GM18499 (cell line): ENCODE data around the gene PPP2R1A.
"Not testable (repeated sequence)": the region's sequence is repeated elsewhere in the genome, so short reads cannot be mapped to it uniquely, and the experiment has no call there.

Source experiments
- ATAC-seq: cut with Tn5 transposase; IDR thresholded peaks from one replicate; pipeline ENCODE4 v1.9.1; 2021; ENCODE audit warnings: moderate number of reproducible peaks; ENCODE audit not compliant: insufficient read depth, unreplicated experiment

Gene PPP2R1A

DNA sequence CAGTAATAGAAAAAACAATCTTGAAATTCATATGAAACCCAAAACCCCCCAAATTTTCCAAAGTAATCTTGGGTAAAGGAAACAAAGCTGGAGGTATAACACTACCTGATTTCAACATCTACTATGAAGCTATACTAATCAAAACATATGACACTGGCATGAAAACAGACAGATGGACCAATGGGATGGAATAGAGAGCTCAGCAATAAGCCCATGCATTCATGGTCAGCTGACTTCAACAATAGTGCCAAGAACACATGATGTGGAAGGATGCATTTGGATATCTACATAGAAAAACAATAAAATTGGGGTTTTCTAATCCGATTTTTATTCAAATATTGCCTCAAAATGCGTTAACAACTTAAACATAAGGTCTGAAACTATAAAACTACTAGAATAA, 47.3 kb downstream of the PPP2R1A start:
- no peak for ATAC-seq

DNA sequence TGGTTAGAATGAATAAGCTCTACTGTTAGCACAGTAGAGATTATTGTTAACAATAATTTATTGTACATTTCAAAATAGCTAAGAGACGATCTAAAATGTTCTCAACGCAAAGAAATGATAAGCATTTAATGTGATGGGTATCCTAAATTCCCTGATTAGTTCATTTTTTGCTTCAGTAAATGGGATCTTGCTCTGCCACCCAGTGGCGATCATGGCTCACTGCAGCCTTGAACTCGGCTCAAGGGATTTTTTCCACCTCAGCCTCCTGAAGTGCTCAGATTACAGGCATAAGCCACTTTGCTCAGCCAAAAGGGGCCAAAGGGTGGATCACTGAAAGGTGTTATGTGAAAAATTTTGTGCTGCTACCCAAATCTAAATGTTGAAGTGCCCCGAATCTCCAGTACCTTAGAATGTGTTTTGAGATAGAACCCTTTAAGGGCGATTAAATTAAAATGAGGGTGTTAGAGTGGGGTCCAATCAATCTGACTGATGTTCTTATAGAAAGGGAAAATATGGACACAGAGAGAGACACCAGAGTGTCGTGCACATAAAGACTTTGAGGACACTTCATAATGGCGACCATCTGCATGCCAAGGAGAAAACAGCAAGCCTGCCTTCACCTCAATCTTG, 48.0 kb downstream of the PPP2R1A start:
- no peak for ATAC-seq

DNA sequence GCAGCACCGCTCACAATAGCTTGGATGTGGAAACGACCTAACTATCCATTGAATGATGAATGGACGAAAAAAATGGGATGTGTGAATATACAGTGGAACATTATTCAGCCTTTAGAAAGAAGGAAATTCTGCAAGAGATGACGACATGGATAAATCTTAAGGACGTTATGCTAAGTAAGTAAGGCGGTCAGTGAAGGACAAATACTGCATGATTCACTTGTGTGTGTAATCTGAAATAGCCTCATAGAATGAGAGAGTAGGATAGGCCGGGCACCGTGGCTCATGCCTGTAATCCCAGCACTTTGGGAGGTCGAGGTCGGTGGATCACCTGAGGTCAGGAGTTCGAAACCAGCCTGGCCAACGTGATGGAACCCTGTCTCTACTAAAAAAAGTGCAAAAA, 54.2 kb downstream of the PPP2R1A start:
- ATAC-seq = no peak

DNA sequence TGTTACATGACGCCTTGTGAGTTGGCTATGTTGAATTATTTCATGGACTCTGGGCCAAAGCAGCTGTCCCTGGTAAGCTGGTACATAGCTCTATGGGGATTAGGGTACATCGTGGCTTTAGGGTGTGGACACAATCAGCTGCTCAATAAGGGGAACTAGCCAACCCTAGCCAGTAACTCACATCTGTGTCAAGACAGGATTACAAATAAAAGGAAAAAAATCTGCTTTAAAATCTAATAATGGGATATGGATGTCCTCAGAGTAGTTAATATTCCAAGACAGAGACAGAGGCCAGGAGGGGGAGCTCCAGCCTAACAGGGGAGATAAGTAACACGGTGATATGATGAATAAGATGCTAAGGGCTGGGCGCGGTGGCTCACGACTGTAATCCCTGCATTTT, 58.4 kb downstream of the PPP2R1A start:
- no peak for ATAC-seq

DNA sequence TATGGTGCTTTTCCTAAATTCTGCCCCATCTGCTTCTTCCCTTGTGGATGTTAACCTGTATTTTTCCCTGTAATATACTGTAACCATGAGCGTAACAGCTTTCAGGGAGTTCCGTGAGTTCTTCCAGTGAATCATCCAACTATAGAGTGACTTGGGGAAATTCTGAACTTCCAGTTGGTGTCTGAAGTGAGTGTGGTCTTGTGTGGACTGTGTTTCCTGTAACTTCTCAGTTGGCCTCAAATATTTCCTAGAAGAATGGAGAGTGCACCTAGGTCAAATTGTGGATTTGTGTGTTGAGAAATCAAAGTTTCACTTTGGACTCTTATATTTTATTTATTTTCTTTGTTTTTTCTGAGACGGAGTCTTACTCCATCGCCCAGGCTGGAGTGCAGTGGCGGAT, 68.6 kb downstream of the PPP2R1A start:
- no peak for ATAC-seq

DNA sequence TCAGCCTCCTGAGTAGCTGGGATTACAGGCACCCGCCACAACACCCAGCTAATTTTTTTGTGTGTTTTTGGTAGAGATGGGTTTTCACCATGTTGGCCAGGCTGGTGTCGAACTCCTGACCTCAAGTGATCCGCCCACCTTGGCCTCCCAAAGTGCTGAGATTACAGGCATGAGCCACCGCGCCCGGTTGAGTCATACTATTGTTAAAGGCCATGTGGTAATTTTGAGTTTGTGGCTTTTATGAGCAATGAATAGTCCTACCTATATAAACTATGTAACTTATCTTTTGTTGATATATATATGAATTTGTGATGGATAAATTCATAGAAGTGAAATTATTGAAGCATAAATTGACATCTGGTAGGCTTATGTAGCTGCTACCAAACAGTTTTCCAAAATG, 75.7 kb downstream of the PPP2R1A start:
- ATAC-seq = not testable (repeated sequence)

DNA sequence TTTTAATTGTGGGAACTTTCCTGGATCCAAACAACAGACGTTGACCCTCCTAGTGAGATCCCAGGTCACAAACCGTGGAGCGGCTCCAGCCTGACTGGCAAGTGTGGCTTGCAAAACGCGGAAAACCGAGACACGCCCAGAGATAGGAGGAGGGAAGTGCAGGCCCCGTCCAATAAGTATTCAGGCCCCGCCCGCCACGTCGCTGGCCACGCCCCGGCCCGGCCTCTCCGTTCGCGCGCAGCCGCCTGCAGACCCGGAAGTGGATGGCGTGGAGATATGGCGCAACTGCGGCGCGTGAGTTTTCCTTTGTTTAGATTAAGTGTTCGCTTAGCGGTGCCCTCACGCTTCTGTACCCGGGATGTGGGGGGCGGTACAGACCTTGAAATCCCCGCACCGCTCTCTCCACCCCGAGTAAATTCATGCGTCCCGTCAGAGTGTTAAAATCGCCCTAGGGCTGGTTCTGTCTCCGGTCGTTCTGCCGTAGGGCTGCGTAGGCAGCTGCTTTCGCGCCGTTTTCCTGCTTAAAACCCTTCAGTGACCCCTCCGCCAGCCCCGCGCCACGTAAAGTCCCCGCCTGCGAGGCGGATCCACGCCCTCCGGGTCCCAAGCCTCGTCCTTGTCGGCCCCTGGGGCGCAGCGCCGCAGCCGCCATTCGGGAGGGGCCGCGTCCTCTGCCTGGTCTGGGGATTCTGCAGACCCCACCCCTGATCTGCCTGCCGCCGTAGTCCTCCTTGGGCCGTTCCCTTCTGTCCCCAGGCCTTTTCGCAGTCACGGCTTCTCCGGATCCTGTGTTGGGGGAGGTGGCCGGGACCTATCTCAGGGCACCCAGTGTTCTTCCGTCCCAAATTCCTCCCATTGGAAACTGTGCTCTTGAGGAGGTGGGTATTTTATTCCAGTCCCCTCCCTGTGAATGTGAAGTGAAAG, 79.7 kb downstream of the PPP2R1A start, which contains the start of gene ZNF766:
TSS of gene ZNF766 (plus strand) at position 250 of the 924 bp plus-strand sequence. CDS start at position 277, 27 bp downstream.
- no peak for ATAC-seq

DNA sequence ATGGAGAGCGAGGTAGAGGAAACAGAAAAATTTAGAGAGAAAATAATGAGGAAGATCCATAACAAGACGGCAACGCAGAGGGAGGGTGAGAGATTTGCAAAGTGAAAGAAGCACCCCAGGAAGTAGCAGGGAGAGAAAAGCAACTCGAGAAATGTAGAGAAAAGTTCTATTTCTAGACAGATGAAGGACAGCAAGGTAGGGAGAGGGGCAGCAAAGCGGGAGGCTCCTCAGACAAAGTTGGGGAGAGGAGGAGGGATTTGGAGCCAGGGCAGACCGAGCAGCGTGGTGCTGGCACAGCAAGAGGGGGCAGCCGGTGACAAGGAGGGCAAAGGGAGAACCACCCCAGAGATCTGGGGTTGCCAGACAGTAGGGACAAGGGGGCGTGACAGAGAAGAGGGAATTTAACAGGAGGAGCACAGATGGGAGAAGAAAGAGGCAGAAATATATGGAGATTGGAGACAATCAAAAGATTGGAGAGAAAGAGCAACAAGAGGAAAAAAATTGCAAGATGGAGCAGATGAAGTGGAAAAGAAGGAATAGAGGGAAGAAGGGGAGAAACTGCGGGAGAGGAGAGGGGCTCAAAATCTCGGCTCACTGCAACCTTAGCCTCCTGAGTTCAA, 80.5 kb downstream of the PPP2R1A start:
- ATAC-seq = no peak

DNA sequence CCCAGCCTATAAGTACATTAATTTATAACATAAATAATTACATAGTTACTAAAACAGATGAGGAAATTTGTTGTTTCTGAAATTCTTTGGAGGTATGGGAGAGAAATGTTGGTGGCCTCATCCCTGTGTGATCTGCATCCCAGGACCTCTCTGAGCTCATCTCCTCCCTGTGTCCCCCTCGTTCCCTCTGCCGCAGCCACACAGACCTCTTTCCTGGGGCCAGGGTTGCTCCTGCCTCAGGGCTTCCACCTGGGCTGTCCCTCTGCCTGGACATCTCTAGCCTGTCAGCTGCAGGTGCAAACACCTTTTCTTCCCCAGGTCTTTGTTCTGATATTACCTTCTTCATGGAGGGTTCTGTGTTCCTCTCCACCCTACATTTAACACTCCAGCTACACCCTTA, 83.4 kb downstream of the PPP2R1A start:
- no peak for ATAC-seq

DNA sequence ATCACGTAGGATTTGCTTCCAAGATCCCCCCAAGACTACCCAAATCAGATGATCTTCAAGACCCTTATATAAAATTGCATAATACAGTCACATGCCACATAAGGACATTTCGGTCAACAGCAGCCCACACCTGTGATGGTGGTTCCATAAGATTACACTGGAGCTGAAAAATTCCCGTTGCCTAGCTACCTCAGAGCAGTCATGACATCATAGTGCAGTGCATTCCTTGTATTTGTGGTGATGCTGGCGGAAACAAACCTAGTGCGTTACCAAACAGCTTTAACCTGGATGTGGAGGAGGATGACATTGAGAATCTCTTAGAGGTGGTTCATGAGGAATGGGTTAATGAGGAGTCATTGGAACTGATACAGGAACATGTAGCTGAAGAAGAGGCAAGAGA, 84.3 kb downstream of the PPP2R1A start:
- no peak for ATAC-seq

DNA sequence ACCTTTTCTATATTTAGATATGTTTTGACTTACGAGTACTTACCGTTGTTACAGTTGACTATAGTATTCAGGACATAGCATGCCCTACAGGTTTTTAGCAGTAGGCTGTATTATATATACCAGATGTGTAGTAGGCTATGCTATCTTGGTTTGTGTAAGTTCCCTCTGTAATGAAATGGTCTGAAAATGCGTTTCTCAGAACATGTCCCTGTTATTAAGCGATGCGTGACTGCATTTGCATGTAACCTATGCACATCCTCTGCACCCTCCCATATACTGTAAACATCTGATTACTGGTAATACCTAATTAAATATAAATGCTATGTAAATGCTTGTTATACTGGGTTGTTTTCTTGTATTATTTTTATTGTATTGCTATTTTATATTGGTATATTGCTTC, 86.1 kb downstream of the PPP2R1A start:
- no peak for ATAC-seq

DNA sequence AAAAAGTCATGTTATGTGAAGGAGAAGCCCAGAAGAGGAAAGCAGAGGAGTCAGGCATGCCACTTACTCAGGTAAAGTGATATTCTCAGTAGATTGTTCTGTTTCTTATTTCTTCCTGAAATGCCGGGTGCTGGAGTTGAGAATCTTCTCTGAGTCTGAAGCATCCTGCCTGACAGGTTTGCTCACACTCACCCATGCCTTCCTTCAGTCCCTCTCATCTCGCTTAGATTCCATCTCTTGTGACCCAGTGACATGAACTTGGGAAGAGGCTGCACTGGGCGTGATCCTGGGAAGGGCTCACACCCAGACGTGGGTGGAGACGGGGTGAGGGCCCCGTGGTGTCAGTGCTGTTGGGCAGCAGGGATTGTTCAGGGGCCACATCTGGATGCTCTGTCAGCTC, 87.6 kb downstream of the PPP2R1A start:
- no peak for ATAC-seq
